SKM-1 (cell line): ENCODE results near the gene MXD3.

Experiments
- DNase-seq: peaks from one replicate; lab custom pipeline; 2025; ENCODE audit not compliant: unreplicated experiment; lab: John Stamatoyannopoulos, UW

Gene MXD3

DNA sequence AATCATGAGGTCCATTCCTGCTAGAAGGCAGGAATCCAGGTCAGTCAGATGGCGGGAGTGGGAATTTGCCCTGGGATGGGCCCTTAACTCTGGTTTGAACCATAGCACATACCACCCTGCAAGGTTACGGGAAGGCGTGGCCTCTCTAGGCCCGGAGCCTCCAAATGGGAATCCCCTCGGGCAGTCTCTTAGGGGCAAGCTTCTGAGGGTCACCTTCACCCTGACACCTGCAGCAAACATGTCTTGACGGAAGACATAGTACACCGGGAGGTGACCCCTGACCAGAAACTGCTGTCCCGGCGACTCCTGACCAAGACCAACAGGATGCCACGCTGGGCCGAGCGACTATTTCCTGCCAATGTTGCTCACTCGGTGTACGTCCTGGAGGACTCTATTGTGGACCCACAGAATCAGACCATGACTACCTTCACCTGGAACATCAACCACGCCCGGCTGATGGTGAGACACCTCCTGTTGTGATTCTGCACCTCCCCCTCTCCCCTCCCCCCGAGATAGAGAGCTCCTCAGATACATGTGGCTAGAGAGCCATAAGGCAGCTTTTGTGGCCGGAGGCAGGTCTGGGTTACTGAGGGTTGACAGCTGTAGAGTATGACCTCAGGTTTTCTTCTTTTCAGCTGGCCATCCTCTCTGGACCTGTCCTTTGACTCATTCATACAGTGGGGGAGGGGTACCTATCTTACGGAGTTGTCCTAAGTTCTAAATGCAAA lies 7.1 kb downstream of the MXD3 start:
- DNase-seq: no peak

DNA sequence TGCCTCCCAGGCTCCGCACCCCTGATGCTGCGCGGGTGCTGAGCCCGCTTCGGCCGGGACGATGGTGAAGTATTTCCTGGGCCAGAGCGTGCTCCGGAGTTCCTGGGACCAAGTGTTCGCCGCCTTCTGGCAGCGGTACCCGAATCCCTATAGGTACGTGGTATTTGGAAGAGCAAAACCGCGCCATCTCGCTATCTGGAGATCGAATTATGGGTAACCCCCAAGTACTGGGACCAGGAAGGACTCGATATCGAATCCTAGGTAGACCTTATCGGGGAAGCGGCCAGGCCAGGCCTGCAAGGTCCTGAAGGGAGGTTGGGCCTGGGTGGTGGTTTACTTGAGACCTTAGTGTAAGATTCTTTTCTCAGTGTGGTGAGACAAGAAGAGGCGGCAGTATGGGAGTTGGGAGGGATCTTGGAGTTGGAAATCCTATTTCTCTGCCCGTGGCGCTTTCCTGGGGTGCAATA lies 7.7 kb downstream of the MXD3 start:
- no peak for DNase-seq

DNA sequence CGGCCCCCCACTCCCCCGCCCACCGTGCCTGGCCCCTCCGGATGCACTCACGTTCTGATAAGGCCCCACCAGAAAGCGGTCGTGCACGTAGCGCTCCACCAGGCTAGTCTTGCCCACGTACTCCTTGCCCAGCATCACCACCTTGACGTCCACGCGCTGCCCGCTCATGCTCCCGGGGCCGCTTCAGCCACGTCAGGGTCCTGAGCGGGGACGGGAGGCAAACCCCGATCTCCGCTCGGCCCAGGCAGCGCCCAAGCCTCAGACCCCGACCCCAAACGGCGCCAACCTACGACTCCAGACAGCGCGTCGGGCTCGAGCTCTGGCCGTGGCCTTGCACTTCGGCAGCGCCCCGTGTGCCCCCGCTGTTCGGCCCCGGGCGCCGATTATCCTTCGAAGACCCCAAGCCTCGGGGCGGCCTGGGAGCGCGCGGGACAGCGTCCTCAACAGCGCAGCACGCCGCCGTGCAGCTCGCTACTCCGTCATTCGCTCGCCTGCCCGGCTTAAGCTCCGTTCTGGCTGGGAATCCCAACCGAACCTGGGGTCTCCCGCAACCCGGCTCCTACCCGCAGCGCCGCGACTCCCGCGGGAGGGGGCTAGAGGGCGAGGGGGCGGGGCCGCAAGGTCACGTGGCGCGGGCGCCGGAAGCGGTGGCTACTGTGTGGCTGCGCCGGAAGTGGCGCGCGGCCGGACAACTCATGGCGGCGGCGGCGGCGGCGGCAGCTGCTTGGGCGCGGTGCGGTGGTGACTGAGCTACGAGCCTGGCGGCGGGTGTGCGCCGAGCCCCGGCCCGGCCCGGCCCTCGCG lies 8.4 kb downstream of the MXD3 start, which contains the start of the genes PRELID1 and RAB24:
Gene PRELID1, plus strand, starts transcription at position 679 of the 804 bp plus-strand sequence. CDS start 187 bp downstream, outside the sequence.
Gene RAB24, minus strand, starts transcription at position 599 of the 804 bp plus-strand sequence. Its CDS starts 431 bp downstream, at position 168.
- peak; percentile 51 for DNase-seq

DNA sequence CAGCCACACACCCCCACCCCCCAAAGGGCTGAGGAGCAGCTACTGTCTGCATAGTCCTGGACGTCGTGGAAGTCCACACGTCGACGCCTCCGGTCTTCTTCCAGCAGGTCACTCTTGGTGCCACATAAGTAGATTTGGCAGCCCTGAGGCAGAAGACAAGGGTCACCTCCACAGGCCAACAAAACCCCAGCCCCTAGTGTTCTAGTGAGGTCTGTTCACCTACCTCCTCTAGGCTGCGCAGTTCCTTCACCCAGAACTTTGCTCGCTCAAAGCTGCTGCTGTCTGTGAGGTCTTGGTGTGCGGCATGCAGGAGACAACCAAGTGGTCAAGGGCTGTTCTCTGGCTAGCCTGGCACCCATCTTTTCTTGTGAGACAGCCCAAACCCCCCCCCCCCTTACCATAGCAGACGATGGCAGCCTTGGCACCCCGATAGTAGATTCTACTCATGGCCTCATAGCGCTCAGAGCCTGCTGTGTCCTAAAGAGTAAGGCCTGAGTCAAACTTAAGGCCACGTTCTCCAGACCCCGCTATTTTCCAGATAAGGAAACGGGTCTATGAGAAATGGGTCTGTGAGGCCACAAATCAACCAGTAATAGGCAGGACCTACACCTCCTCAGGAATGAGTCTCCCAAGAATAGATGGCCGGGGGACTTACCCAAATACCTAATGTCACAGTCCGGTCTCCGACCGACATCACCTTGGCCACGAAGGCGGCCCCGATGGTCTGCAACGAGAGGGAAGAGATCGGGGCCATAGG lies 9.2 kb downstream of the MXD3 start:
- DNase-seq: peak; percentile 19

DNA sequence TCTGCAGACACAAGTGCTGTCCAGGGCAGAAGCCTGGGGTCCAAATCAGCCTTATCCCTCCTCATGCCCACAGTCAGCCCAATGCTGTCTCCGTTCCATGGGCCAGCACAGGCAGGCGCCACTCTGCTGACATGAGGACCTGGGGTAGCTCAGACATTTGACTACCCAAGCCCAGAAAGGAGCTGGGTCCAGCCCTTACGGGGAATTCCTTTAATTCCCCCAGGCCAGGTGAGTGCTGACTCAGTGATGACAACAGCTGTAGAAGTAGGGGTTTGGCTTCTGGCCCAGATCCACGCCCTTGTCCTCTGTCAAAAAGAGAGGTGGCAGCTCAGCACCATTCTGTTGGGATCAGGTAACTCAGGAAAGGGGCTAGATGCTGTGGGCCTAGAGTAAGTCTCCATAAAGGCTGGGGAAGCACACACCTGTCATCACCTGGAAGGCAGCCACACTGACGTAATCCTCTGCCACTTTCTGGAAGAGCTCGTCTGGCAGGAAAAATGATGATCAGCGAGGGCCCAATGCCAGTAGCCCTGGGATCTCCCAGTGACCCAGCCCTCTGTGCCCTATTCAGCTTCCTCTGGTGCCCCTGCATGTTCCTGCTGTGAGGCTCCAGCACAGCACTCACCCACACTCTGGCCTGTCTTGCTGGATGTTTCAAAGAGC lies 10.1 kb downstream of the MXD3 start:
- DNase-seq: no peak

DNA sequence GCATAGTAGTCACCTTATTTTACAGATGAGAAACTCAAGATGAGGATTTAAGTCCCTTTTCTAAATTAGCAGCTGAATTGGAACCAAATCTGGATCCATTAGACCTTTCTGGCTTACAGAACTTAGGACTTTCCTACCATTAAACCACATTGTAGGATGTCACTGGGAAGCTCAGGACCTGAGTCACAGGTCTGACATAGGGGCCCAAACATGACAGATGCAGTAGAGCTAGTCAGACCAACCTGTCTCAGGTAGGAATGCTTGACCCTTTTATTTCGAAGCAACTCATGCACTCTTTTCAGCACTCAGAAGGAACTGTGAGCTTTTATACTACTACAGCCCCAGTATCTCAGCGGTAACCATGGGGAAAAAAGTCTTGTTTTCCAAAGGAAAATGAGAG lies 10.7 kb downstream of the MXD3 start:
- no peak for DNase-seq

DNA sequence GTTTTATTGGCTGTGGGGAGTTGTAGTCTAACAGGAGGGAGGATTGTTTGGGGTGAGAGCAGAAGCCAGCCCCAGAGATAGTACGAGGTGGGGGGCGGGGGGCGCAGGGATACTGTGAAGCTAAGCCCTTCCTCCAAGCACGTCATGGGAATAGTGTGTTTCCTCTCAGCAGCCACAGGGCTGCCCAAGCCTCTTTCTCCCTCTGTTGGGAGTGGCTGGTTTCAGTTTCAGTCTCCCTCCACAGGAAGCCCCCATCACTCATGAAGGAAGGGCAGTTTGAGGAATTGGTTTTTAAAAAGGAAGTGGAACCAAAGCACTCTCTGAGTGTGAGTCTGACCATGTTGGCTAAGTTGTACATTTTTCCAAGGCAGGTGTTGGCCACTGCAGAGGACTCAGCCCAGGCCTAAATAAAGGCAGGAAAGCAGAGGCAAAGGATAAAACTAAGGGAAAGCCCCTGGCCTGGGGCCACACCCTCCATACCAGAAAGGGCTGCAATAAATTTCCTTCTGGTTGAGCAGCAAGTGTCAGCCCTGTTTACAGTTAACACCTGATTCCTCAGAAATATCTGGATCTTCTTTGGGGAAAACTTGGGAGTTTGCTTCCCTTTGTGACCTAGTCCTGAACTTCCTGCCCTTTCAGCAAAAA lies 11.3 kb downstream of the MXD3 start:
- peak; percentile 92 for DNase-seq

DNA sequence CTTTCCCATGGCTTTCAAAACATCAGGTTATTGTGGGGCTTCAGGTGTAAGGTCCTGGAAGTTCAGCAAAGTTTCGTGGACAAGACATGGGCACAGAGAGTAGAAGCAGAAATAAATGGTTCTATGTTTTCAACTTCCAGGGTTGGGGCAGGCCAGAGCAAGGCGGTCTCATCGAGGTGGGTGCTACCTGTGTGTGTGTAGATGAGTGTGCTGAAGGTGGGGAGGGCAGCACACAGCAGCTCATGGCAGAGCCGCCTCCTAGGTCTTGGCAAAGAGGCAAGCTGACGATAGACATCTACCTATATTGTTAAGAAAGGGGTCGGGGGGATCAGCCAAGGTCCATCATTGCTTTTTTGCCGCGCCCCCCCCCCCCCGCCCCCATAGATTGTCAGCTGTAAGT lies 12.0 kb downstream of the MXD3 start:
- no peak for DNase-seq

DNA sequence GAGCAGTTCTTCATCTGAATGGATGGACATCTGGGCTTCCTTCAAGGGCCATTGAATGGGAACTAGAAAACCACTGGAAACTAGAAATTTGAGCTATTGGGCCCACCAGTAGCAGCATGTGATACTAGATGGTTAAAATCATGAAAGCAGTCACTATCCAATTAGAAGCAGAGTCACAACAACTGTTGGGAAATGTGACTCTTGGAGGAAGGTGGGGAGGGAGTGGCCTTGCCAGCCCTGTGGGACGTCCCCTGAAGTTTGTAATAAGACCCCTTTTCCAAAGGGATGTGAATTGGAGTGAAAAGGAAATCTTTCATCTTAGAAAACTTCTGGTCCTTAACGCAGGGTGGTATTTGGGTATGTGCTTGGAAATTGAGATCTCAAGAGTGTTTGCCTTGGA lies 13.8 kb downstream of the MXD3 start:
- DNase-seq: no peak

DNA sequence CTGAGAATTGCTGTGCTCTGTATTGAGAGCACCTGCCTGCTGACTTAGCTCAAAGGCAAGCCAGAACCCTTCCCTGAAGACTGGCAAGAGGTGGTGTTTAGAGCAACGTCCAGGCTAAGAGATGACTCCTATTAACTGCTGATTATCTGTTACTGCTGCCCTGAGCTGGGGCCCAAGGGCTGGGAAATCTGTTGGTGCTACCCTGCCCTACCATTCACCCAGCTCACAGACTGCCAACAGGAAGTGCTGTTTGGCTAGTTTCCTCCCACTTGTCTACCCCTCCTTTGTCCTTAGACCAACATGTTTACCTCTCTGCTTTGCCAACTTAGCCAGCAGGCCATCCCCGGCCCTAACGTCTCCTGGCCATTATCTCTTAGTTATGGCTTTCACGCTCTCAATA lies 15.1 kb downstream of the MXD3 start:
- no peak for DNase-seq

DNA sequence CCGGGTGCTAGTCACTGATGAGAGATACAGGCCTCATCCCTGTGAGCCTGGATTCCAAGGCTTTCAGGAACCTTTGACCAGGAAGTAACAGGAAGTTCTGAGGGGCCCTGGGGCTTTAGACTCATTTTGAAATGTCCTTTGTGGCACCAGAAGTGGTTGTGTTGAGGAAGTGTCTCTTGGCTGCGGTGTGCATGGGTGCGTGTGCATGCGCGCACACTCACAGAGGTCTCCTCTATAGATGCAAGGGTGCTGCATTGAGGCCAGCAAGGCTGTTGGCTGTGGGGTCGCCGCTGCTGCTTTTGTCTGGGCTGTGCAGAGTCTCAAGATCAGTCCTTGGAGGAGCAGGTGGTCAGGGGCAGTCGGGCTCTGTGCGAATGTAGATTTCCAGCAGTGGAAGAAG lies 15.8 kb downstream of the MXD3 start:
- peak; percentile 46 for DNase-seq

DNA sequence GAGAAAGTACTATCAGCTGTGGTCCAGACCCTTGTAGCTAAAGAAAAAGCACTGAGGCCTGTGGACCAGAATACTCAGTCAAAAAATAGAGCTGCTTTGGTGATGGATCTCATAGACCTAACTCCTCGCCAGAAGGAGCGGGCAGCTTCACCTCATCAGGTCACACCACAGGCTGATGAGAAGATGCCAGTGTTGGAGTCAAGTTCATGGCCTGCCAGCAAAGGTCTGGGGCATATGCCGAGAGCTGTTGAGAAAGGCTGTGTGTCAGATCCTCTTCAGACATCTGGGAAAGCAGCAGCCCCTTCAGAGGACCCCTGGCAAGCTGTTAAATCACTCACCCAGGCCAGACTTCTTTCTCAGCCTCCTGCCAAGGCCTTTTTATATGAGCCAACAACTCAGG lies 17.1 kb downstream of the MXD3 start:
- no peak for DNase-seq

DNA sequence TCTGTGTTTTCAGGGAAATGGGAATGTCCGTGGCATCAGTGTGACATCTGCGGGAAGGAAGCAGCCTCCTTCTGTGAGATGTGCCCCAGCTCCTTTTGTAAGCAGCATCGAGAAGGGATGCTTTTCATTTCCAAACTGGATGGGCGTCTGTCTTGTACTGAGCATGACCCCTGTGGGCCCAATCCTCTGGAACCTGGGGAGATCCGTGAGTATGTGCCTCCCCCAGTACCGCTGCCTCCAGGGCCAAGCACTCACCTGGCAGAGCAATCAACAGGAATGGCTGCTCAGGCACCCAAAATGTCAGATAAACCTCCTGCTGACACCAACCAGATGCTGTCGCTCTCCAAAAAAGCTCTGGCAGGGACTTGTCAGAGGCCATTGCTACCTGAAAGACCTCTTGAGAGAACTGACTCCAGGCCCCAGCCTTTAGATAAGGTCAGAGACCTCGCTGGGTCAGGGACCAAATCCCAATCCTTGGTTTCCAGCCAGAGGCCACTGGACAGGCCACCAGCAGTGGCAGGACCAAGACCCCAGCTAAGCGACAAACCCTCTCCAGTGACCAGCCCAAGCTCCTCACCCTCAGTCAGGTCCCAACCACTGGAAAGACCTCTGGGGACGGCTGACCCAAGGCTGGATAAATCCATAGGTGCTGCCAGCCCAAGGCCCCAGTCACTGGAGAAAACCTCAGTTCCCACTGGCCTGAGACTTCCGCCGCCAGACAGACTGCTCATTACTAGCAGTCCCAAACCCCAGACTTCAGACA lies 17.7 kb downstream of the MXD3 start:
- DNase-seq: no peak

DNA sequence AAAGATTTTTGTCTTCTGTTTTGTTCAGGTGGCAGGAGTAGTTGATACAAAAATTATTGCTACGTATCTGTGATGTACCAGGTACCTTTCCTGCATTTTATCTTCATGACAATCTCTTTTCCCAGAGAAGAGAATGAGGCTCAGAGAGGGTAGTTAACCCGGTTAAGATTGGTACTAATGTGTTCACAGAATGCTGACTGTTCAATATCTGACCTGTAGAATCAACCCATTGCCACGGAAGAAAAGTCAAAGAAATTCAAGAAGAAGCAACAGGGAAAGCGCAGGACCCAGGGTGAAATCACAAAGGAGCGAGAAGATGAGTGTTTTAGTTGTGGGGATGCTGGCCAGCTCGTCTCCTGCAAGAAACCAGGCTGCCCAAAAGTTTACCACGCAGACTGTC lies 20.0 kb downstream of the MXD3 start:
- DNase-seq: no peak

DNA sequence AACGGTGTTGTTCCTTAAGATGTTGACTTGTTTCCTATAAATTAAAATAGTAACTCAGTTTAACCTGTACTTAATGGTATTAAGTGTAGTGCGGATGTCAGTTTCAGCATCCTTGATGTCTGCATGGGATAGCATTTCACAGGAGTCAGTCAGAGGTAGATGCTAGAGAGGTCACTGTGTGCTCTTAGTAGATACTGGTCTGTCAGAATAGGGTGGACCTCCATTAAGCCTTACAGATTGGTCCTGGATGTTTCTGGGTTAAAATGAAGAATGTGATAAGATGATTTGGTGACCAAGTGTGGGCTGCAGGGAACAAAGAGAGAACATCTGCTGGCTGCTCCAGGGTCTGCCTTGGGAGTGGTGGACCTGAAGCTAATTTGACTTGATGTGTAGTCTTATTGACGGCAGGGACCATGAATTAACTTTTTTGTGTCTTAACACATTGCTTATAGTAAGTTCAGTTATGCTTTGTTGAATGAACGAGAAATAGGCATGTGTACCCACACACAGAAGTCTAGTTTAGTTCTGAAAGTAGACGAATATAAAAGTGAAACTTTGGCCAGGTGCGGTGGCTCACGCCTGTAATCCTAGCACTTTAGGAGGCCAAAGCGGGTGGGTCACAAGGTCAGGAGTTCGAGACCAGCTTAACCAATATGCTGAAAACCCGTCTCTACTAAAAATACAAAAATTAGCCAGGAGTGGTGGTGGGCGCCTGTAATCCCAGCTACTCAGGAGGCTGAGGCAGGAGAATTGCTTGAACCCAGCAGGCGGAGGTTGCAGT lies 20.7 kb downstream of the MXD3 start:
- DNase-seq: no peak

DNA sequence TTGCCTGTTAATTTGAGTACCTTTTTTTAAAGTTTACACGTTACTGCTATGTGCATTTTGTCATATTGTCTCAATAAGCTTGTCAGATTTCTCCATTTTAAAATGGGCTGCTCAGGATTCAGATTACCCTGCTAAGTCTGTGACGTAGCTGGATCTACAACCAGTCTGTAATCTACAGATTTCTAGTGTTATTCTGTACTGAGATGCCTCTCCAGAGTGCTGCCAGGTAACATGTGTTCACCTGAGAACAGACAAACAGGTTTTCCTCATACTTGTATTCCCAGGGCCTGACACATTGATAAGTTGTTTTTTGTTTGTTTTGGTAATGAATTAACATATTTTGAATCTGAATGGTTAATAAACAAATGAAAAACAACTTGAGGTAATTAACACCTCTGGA lies 23.5 kb downstream of the MXD3 start:
- no peak for DNase-seq

DNA sequence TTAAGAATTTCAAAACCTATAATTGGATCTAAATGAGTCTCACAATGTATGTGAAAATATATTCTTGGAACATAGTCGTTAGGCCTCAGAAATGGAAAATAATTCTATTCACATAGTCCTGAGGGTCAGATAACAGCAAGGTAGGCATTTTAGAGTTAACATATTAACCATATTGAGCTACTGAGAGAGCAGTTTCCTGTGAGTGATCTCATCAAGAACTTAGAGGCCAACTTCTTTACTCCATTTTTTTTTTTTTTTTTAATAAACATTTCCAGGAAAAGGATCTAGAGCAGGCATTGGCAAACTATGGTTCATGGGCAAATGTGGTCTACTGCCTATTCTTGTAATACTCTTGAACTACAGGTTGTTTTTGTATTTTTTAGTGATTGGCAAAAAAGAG lies 34.8 kb downstream of the MXD3 start:
- DNase-seq: no peak

DNA sequence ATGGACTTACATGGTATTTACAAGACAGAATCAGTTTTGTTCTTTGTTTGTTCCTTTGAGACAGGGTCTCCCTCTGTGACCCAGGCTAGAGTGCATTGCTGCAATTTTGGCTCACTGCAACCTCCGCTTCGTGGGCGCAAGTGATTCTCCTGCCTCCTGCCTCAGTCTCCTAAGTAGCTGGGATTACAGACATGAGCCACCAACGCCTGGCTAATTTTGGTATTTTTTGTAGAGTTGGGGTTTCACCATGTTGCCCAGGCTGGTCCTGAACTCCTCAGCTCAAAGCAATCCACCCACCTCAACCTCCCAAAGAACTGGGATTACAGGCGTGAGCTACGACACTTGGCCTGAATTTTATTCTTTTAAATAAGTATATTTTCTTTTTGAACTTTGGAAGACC lies 35.8 kb downstream of the MXD3 start:
- DNase-seq: no peak

DNA sequence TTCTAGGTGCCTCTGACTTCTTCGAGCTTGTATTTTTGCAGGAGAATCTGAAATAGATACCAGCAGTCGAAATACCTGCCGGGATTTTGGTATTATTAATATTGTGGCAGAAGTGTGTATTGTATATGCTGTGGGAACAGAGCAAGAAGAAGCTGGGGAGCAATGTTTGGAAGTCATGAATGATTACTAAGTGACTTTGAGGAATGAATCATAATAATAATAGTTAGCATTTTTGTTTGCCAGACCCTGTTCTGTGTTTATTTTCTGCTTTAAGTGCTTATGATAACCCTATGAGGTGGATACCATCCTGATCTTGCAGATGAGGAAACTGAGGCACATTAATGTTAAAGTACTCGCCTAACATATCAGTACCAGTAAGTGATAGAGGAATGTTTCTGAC lies 40.6 kb downstream of the MXD3 start:
- DNase-seq: no peak
